Measurements from ENCODE around the gene GLP2R. TPM values are rescaled to one million over a fixed set of nuclear protein-coding genes. Genes with fewer than 3 reads are reported as not detected.

GLP2R gene
- polyA plus RNA-seq, 1 of the 3 experiments (the other 2 are of a cell fraction): not detected

DNA sequence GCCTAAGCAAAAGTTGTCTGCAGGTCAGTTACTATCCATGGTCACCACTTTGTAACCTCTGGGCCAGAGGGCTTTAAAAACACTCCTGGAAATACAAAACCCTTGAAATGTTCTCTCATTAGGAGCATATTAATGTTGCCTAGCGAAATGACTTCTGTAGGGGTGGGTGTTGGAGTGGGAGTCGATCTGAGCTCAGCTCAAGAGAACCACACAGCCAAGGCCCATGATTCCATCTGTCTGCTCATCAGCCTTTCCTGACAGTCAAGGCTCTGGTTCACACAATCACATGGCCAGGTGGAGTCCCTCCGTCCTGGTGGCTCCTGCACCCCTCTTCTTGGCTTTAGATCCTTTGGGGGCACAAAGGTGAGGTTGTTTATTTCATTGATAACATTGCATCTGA is 52.6 kb downstream of the GLP2R start:
- Histone ChIP-seq H3K9ac (no peak overlapping the region), H3K4me3 (ENCODE audit: low read depth in 2 of 2, low read length in 1 of 2) (no peak overlapping the region), H3K79me2 (ENCODE audit: insufficient read depth) (no peaks in the 10 kb centered on the region), H2AFZ (ENCODE audit: low read depth) (no peak overlapping the region), H3K9me3 (peaks cover 6% of the 10 kb centered on the region; the same call in 1 of the 2 replicates), H3K27ac (ENCODE audit: low read depth in 2 of 2, low read length in 1 of 2) (no peak overlapping the region), H3F3A (replicated peaks; ENCODE audit: insufficient read depth) (no peaks in the 10 kb centered on the region), H3K4me1 (ENCODE audit: control insufficient read depth in 1 of 2, insufficient read depth in 2 of 2, low read depth in 1 of 2, low read length in 1 of 2) (no peaks in the 10 kb centered on the region), H3K36me3 (replicated peaks in 1 of 2; ENCODE audit: control insufficient read depth in 1 of 2, insufficient read depth in 2 of 2, low read length in 1 of 2) (no peaks in the 10 kb centered on the region), H4K20me1 (ENCODE audit: insufficient read depth) (no peaks in the 10 kb centered on the region), H3K9me2 (no peaks in the 10 kb centered on the region), H3K27me3 (ENCODE audit: insufficient read depth) (no peaks in the 10 kb centered on the region; the same call in 1 of the 2 replicates), H3K4me2 (no peak overlapping the region)
- TF ChIP-seq FOSL2 (IDR thresholded peaks at IDR 0.05; ENCODE audit: borderline replicate concordance, low read depth) (no peak), EP300 (IDR thresholded peaks at IDR 0.05; ENCODE audit: borderline replicate concordance in 1 of 2, low read depth in 1 of 2, low read length in 1 of 2) (no peak), SMC3 (IDR thresholded peaks at IDR 0.05; ENCODE audit: low read depth, low read length) (no peak), GABPA (IDR thresholded peaks at IDR 0.05; ENCODE audit: low read depth) (no peak), SIN3A (IDR thresholded peaks at IDR 0.05; ENCODE audit: borderline replicate concordance, low read depth, low read length) (no peak), FOXM1 (IDR thresholded peaks at IDR 0.05; ENCODE audit: low read depth) (no peak), MEF2A (IDR thresholded peaks at IDR 0.05; ENCODE audit: borderline replicate concordance, low read depth) (no peak), CTCF (IDR thresholded peaks at IDR 0.05) (no peak), RAD21 (IDR thresholded peaks at IDR 0.05; ENCODE audit: low read length) (no peak), POLR2AphosphoS5 (IDR thresholded peaks at IDR 0.05; ENCODE audit: low read depth, low read length) (no peak), JUND (IDR thresholded peaks at IDR 0.05) (no peak), CHD2 (IDR thresholded peaks at IDR 0.05; ENCODE audit: low read length, partially characterized antibody) (no peak), FOXJ3 (CRISPR knock-in tag; IDR thresholded peaks at IDR 0.05) (no peak), NFIC (IDR thresholded peaks at IDR 0.05; ENCODE audit: borderline replicate concordance) (no peak), RFX5 (IDR thresholded peaks at IDR 0.05; ENCODE audit: low read length) (no peak), YY1 (IDR thresholded peaks at IDR 0.05; ENCODE audit: low read depth) (no peak), NRF1 (IDR thresholded peaks at IDR 0.05; ENCODE audit: low read depth, low read length) (no peak)
- TF ChIP-seq, protein P1, sequence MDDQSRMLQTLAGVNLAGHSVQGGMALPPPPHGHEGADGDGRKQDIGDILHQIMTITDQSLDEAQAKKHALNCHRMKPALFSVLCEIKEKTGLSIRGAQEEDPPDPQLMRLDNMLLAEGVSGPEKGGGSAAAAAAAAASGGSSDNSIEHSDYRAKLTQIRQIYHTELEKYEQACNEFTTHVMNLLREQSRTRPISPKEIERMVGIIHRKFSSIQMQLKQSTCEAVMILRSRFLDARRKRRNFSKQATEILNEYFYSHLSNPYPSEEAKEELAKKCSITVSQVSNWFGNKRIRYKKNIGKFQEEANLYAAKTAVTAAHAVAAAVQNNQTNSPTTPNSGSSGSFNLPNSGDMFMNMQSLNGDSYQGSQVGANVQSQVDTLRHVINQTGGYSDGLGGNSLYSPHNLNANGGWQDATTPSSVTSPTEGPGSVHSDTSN (IDR thresholded peaks at IDR 0.05): no peak
- WGBS (ENCODE audit: low lambda C conversion rate): 12% methylated on average over 3 of the region's 3 CpGs
- CTCF ChIA-PET: no interaction called here
- POLR2A ChIA-PET: no interaction called here
- no peak for DNase-seq
